ENCODE results near the gene ATF7IP2. TPM values are rescaled to one million over a fixed set of nuclear protein-coding genes. Genes with fewer than 3 reads are reported as not detected.

Gene ATF7IP2
- total RNA-seq, 2 experiments from 2014 or later: 25.8 to 27.0 TPM

GRCh38 chr16:10514369-10515055, 128.7 kb downstream of the ATF7IP2 start:
- no peaks in the 10 kb centered on the region for H3K9me3 Mint-ChIP-seq
- no peak overlapping the region for H3K4me3 Mint-ChIP-seq
- TF ChIP-seq CTCF (IDR thresholded peaks at IDR 0.05): peak; percentile 78

GRCh38 chr16:10517868-10518267, 132.0 kb downstream of the ATF7IP2 start:
- H3K4me1 Mint-ChIP-seq (ENCODE audit: low read depth): peaks cover 2% of the 10 kb centered on the region
- no peak overlapping the region for H3K27ac Mint-ChIP-seq
- ChIA-PET CTCF (interaction anchor here (1.6 to 5.8 kb wide), 2 partner anchors 220 to 401 kb away, joined by 4 to 74 read pairs; no protein-coding TSS in a partner anchor), POLR2A (no interaction called here)
- DNase-seq: no peak
- intact Hi-C loops (cut with micrococcal nuclease): loop anchor here (5.0 kb wide), 1 partner anchor 404 kb away; no protein-coding TSS in a partner anchor
- ATAC-seq: no peak
- H3K9me3 Mint-ChIP-seq: no peaks in the 10 kb centered on the region
- no peak overlapping the region for H3K4me3 Mint-ChIP-seq
- no peaks in the 10 kb centered on the region for H3K36me3 Mint-ChIP-seq (ENCODE audit: low read depth)
- peaks cover 11% of the 10 kb centered on the region for H3K27me3 Mint-ChIP-seq
- no peak for TF ChIP-seq CTCF (IDR thresholded peaks at IDR 0.05)

More at GRCh38 chr16:10514369-10515055, 128.7 kb downstream of the ATF7IP2 start:
- no peak overlapping the region for H3K27ac Mint-ChIP-seq
- no peaks in the 10 kb centered on the region for H3K36me3 Mint-ChIP-seq (ENCODE audit: low read depth)
- intact Hi-C loops (cut with micrococcal nuclease): loop anchor here (2.0 to 5.0 kb wide), 2 partner anchors 222 to 408 kb away; no protein-coding TSS in a partner anchor
- DNase-seq (peak; percentile 66), ATAC-seq (no peak)
- peaks cover 2% of the 10 kb centered on the region for H3K27me3 Mint-ChIP-seq
- ChIA-PET CTCF (interaction anchor here (0.6 to 5.8 kb wide), 32 partner anchors 8 to 1384 kb away, joined by 3 to 74 read pairs (median 4); no protein-coding TSS in a partner anchor), POLR2A (interaction anchor here (1.0 to 1.1 kb wide), 2 partner anchors 223 to 403 kb away, joined by 3 read pairs; no protein-coding TSS in a partner anchor)
- H3K4me1 Mint-ChIP-seq (ENCODE audit: low read depth): peaks cover 14% of the 10 kb centered on the region

GRCh38 chr16:10518479-10519041, 132.7 kb downstream of the ATF7IP2 start:
- intact Hi-C loops (cut with micrococcal nuclease): loop anchor here (5.0 kb wide), 1 partner anchor 404 kb away; no protein-coding TSS in a partner anchor
- ATAC-seq (no peak), DNase-seq (no peak)
- H3K36me3 Mint-ChIP-seq (ENCODE audit: low read depth): no peaks in the 10 kb centered on the region
- no peaks in the 10 kb centered on the region for H3K9me3 Mint-ChIP-seq
- ChIA-PET POLR2A (no interaction called here), CTCF (interaction anchor here (1.6 to 5.8 kb wide), 2 partner anchors 219 to 400 kb away, joined by 4 to 74 read pairs; no protein-coding TSS in a partner anchor)
- H3K4me3 Mint-ChIP-seq: no peak overlapping the region
- TF ChIP-seq CTCF (IDR thresholded peaks at IDR 0.05): no peak
- peaks cover 2% of the 10 kb centered on the region for H3K4me1 Mint-ChIP-seq (ENCODE audit: low read depth)
- no peak overlapping the region for H3K27ac Mint-ChIP-seq
- peaks cover 9% of the 10 kb centered on the region for H3K27me3 Mint-ChIP-seq

GRCh38 chr16:10519297-10519696, 133.4 kb downstream of the ATF7IP2 start:
- Mint-ChIP-seq H3K4me1 (ENCODE audit: low read depth) (peaks cover 2% of the 10 kb centered on the region), H3K27ac (no peak overlapping the region), H3K27me3 (peaks cover 9% of the 10 kb centered on the region), H3K4me3 (no peak overlapping the region), H3K9me3 (no peaks in the 10 kb centered on the region), H3K36me3 (ENCODE audit: low read depth) (no peaks in the 10 kb centered on the region)
- ATAC-seq (no peak), DNase-seq (no peak)
- TF ChIP-seq CTCF (IDR thresholded peaks at IDR 0.05): no peak
- ChIA-PET CTCF (no interaction called here), POLR2A (no interaction called here)
- intact Hi-C loops (cut with micrococcal nuclease): loop anchor here (5.0 kb wide), 1 partner anchor 403 kb away; no protein-coding TSS in a partner anchor

Data from activated CD8-positive, alpha-beta T cell treated with anti-CD3 and anti-CD28 coated beads for 36 hours (primary cell).